ENCODE measurements around the gene COPZ1.

GRCh38 chr12:54311051-54311450, 13.9 kb upstream of the COPZ1 start:
- TF ChIP-seq CTCF (IDR thresholded peaks at IDR 0.05 in 4 of 5, conservative IDR thresholded peaks at IDR 0.05 in 1 of 5) (no peak), POLR2A (IDR thresholded peaks at IDR 0.05) (no peak)

All from gastrocnemius medialis (tissue), 4 donors.